Measurements from ENCODE around the gene VRK1. TPM values are rescaled to one million over a fixed set of nuclear protein-coding genes. Genes with fewer than 3 reads are reported as not detected.
A peak's percentile ranks its signal among the peaks of the same experiment; 100 is the strongest.
"Not testable (repeated sequence)": the region's sequence is repeated elsewhere in the genome, so short reads cannot be mapped to it uniquely, and the experiment has no call there.

VRK1 gene
- total RNA-seq, 1 experiment from 2014 or later, result 25.7 TPM

GRCh38 chr14:96851694-96852381, 54.7 kb downstream of the VRK1 start:
- DNase-seq (ENCODE audit: low read depth), result no peak
- in situ Hi-C loops (cut with HindIII; ENCODE audit: low pct_unique_long_range_greater_than_20kb, low sequenced_read_pairs), result no loop called here

GRCh38 chr14:96852823-96853422, 55.7 kb downstream of the VRK1 start:
- in situ Hi-C loops (cut with HindIII; ENCODE audit: low pct_unique_long_range_greater_than_20kb, low sequenced_read_pairs), result no loop called here
- DNase-seq (ENCODE audit: low read depth), result peak; percentile 1

GRCh38 chr14:96858643-96859042, 61.5 kb downstream of the VRK1 start:
- in situ Hi-C loops (cut with HindIII; ENCODE audit: low pct_unique_long_range_greater_than_20kb, low sequenced_read_pairs), result no loop called here
- DNase-seq (ENCODE audit: low read depth), result no peak

GRCh38 chr14:96861568-96862310, 64.6 kb downstream of the VRK1 start:
- in situ Hi-C loops (cut with HindIII; ENCODE audit: low pct_unique_long_range_greater_than_20kb, low sequenced_read_pairs), result no loop called here
- DNase-seq (ENCODE audit: low read depth), result no peak

GRCh38 chr14:96863327-96863985, 66.3 kb downstream of the VRK1 start:
- DNase-seq (ENCODE audit: low read depth), result no peak
- in situ Hi-C loops (cut with HindIII; ENCODE audit: low pct_unique_long_range_greater_than_20kb, low sequenced_read_pairs), result no loop called here

- in situ Hi-C loops (cut with HindIII; ENCODE audit: low pct_unique_long_range_greater_than_20kb, low sequenced_read_pairs), result no loop called here
- no peak for DNase-seq (ENCODE audit: low read depth)
These were observed 66.8 kb downstream of the VRK1 start for GRCh38 chr14:96863986-96864330.

GRCh38 chr14:96867634-96868033, 70.5 kb downstream of the VRK1 start:
- no peak for DNase-seq (ENCODE audit: low read depth)
- in situ Hi-C loops (cut with HindIII; ENCODE audit: low pct_unique_long_range_greater_than_20kb, low sequenced_read_pairs), result no loop called here

- no peak for DNase-seq (ENCODE audit: low read depth)
- in situ Hi-C loops (cut with HindIII; ENCODE audit: low pct_unique_long_range_greater_than_20kb, low sequenced_read_pairs), result no loop called here
These were observed 76.9 kb downstream of the VRK1 start for GRCh38 chr14:96874127-96874526.

- in situ Hi-C loops (cut with HindIII; ENCODE audit: low pct_unique_long_range_greater_than_20kb, low sequenced_read_pairs), result no loop called here
- DNase-seq (ENCODE audit: low read depth), result no peak
These were observed 79.6 kb downstream of the VRK1 start for GRCh38 chr14:96876747-96877146.

- no peak for DNase-seq (ENCODE audit: low read depth)
- in situ Hi-C loops (cut with HindIII; ENCODE audit: low pct_unique_long_range_greater_than_20kb, low sequenced_read_pairs), result no loop called here
These were observed 84.5 kb downstream of the VRK1 start for GRCh38 chr14:96881713-96882112.

- in situ Hi-C loops (cut with HindIII; ENCODE audit: low pct_unique_long_range_greater_than_20kb, low sequenced_read_pairs); DNase-seq (ENCODE audit: low read depth): not testable (repeated sequence)
These were observed 86.8 kb downstream of the VRK1 start for GRCh38 chr14:96883974-96884373.

GRCh38 chr14:96888158-96888557, 91.0 kb downstream of the VRK1 start:
- no peak for DNase-seq (ENCODE audit: low read depth)
- in situ Hi-C loops (cut with HindIII; ENCODE audit: low pct_unique_long_range_greater_than_20kb, low sequenced_read_pairs), result no loop called here

- DNase-seq (ENCODE audit: low read depth), result no peak
- in situ Hi-C loops (cut with HindIII; ENCODE audit: low pct_unique_long_range_greater_than_20kb, low sequenced_read_pairs), result no loop called here
These were observed 91.4 kb downstream of the VRK1 start for GRCh38 chr14:96888593-96888992.

GRCh38 chr14:96889091-96889490, 91.9 kb downstream of the VRK1 start:
- no peak for DNase-seq (ENCODE audit: low read depth)
- in situ Hi-C loops (cut with HindIII; ENCODE audit: low pct_unique_long_range_greater_than_20kb, low sequenced_read_pairs), result no loop called here

- in situ Hi-C loops (cut with HindIII; ENCODE audit: low pct_unique_long_range_greater_than_20kb, low sequenced_read_pairs), result no loop called here
- DNase-seq (ENCODE audit: low read depth), result no peak
These were observed 96.9 kb downstream of the VRK1 start for GRCh38 chr14:96893966-96894622.

GRCh38 chr14:96894966-96895365, 97.8 kb downstream of the VRK1 start:
- peak; percentile 10 for DNase-seq (ENCODE audit: low read depth)
- in situ Hi-C loops (cut with HindIII; ENCODE audit: low pct_unique_long_range_greater_than_20kb, low sequenced_read_pairs), result no loop called here

- DNase-seq (ENCODE audit: low read depth), result no peak
- in situ Hi-C loops (cut with HindIII; ENCODE audit: low pct_unique_long_range_greater_than_20kb, low sequenced_read_pairs), result no loop called here
These were observed 98.6 kb downstream of the VRK1 start for GRCh38 chr14:96895658-96896271.

- in situ Hi-C loops (cut with HindIII; ENCODE audit: low pct_unique_long_range_greater_than_20kb, low sequenced_read_pairs), result no loop called here
- no peak for DNase-seq (ENCODE audit: low read depth)
These were observed 100.0 kb downstream of the VRK1 start for GRCh38 chr14:96897184-96897583.
